GM12878 (cell line): ENCODE data around the gene PRIMPOL.

Experiments used
- POLR2A ChIP-seq: IDR thresholded peaks from 2 replicates; pipeline ENCODE4 v1.6.1; 2011; ENCODE audit warnings: low read depth, mild to moderate bottlenecking, low read length
- RFX5 ChIP-seq: IDR thresholded peaks from 2 replicates; pipeline ENCODE4 v1.6.1; 2011; ENCODE audit warnings: low read depth, low read length, improper control_type of control experiment
- USF1 ChIP-seq: IDR thresholded peaks from 2 replicates; pipeline ENCODE4 v1.6.1; 2011; ENCODE audit warnings: borderline replicate concordance, low read depth, mild to moderate bottlenecking, moderate library complexity, mixed read lengths, low read length; ENCODE audit not compliant: insufficient read depth; ENCODE audit errors: extremely low read length
- ZBED1 ChIP-seq: IDR thresholded peaks from 2 replicates; pipeline ENCODE4 v1.6.1; 2016; ENCODE audit warnings: borderline replicate concordance
- TF ChIP-seq, protein P1 (sequence below): fragments of 150-350 bp; IDR thresholded peaks from 2 replicates; pipeline ENCODE4 v1.6.1; 2016; ENCODE audit warnings: low read depth, low read length

DNA sequence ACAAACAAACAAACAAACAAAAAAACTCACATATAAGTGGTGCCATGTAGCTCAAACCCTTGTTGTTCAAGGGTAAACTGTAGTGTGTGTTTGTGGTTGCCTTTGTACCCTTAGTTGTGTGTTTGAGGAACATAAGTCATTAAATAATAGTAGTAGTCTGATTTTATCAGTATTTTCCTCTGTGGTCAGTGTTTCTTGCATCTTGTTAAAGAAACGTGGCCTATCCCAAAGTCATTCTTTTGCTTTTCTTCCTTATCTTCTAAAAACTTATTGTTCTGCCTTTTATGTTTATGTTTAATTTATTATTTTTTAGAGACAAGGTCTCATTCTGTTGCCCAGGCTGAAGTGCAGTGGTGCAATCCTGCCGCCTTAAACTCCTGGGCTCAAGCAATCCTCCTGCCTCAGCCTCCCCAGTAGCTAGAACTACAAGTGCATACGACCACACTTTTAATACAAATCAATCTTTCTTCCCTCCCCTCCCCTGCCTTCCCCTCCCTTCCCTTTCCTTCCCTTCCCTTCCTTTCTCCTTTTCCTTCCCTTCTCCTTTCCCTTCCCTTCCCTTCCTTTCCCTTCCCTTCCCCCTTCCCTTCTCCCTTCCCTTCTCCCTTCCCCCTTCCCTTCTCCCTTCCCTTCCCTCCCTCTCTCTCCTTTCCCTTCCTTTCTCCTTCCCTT is 26.4 kb downstream of the PRIMPOL start:
- TF ChIP-seq USF1, result no peak
- TF ChIP-seq, protein P1, sequence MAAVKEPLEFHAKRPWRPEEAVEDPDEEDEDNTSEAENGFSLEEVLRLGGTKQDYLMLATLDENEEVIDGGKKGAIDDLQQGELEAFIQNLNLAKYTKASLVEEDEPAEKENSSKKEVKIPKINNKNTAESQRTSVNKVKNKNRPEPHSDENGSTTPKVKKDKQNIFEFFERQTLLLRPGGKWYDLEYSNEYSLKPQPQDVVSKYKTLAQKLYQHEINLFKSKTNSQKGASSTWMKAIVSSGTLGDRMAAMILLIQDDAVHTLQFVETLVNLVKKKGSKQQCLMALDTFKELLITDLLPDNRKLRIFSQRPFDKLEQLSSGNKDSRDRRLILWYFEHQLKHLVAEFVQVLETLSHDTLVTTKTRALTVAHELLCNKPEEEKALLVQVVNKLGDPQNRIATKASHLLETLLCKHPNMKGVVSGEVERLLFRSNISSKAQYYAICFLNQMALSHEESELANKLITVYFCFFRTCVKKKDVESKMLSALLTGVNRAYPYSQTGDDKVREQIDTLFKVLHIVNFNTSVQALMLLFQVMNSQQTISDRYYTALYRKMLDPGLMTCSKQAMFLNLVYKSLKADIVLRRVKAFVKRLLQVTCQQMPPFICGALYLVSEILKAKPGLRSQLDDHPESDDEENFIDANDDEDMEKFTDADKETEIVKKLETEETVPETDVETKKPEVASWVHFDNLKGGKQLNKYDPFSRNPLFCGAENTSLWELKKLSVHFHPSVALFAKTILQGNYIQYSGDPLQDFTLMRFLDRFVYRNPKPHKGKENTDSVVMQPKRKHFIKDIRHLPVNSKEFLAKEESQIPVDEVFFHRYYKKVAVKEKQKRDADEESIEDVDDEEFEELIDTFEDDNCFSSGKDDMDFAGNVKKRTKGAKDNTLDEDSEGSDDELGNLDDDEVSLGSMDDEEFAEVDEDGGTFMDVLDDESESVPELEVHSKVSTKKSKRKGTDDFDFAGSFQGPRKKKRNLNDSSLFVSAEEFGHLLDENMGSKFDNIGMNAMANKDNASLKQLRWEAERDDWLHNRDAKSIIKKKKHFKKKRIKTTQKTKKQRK, result no peak
- TF ChIP-seq POLR2A, result no peak
- TF ChIP-seq RFX5, result no peak
- TF ChIP-seq ZBED1, result no peak
